Dedifferentiated amniotic fluid mesenchymal stem cell (primary cell): ENCODE data around the gene MPZ.
"Not testable (repeated sequence)": the region's sequence is repeated elsewhere in the genome, so short reads cannot be mapped to it uniquely, and the experiment has no call there.

Experiments
- DNase-seq: peaks from one replicate; pipeline ENCODE4 v3.0.0-alpha.2; 2016; ENCODE audit errors: extremely low spot score

Gene MPZ

GRCh38 chr1:161300478-161300877 lies 9.3 kb downstream of the MPZ start:
- DNase-seq: no peak

DNA sequence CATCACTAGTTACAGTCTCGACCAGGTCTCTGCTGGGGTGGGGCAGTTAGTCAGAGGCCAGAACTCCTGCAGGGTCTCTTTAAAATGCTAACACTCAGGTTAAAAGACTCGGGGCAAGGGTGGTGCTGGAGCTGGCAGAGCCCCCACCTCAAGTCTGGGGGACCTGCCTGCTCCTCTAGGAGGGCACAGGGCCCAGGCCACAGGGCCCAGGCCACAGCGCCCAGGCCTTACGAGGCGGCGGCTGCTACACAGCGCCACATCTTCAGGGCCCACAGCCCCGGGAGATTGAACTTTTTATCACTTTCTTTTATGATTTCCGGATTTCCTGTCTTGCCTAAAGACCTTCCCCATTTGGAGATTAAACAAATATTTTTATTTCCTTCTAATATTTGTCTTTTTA lies 10.4 kb downstream of the MPZ start:
- DNase-seq: no peak

- no peak for DNase-seq
Measured at GRCh38 chr1:161298116-161298515, 11.7 kb downstream of the MPZ start.

DNA sequence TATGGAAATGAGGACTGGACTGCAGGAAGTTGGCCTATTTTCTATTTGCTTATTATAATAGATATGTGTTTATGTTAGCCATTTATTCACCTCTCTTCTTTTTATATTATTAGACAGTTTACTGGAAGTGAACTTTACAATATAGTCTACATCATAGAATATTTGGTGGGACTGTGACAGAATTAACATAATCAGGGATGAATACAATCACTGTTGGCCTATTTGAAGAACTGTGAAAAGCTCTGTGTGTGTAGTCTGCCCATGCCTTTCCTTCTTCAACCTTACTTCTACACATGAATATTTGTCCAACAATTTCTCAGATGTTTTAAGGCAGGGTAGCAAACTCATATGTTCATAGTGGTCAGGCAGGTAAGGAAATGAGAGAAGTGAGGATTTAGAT lies 12.4 kb downstream of the MPZ start:
- no peak for DNase-seq

DNA sequence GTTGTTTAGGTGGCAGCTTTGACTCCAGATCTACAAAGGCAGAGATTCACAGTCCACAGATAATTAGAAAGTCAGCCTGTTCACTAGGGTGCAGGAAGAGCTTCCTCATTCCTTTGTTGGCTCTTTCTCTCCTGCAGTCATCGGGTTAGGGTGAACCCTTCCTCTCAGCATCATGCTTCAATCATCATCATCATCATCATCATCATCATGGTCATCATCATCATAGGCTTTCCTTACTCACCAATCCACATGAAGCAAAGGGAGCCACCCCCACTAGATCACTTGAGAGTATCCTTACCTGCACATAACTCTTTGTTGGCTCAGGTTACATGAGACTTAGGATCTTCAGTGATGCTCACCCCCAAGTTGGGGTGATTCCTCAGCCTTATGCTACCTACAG lies 19.0 kb downstream of the MPZ start:
- DNase-seq: no peak

DNA sequence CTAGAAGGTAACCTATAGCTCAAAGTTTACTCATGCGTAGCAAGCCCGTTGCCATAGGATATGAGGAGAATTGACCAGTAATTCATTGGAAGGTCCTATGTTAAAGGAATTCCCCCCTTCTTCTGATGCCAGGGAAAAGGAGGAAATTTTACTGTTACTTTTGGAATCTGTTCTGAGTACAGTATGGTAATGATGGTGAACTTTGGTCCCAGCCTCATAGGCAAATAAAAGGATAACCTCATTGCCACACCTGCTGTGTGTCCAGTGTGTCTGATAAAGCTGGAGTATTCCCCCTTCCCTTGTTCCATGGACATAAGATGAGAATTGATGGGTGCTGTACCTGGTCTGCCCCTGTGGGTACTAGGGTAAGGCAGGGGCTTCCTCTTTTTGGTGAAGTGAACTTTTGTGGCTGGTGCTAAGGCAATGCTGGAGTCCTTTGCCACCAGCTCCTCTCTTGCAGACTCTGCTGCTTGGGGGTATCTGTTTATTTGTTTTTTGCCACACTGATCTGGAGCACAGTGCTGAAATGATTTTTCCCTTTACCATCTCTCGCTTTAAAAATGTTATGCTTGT lies 22.2 kb downstream of the MPZ start:
- DNase-seq: no peak

DNA sequence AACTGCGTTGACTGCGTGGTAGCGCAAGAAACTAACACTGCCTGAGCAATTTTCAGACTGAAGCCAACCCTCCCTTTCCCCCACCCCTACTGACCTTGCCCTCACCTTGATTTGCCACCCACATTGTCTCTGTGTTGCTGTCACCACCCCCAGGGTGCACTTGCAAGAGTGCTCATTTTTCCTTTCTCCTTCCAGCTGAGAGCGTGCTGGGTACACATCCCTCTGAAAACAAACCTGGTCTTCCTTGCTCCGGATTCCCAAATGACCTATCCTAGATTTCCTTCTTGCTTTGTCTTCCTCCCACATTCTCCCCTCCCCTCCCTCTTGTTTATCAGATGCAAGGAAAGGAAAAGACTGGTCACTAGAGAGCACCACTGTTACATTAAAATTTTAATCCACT lies 24.2 kb downstream of the MPZ start:
- DNase-seq: no peak

DNA sequence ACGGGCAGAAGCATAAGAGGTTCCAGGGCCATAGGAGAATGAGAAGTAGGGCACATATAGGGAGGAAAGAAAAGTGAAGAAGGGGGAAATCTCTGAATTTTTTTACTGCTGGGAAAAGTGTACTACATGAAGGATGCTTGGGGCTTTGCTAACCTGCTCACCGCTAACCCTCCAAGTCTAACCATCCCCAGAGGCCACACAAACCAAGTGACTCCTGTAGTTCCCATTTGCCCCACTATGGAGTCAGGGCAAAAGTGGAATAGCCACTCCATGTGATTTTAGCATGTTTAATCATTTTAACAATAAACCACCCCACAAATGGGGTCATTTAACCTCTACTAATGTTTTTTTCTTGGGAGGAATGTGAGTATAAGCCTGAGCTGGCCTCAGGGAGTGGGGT lies 24.7 kb downstream of the MPZ start:
- DNase-seq: no peak

DNA sequence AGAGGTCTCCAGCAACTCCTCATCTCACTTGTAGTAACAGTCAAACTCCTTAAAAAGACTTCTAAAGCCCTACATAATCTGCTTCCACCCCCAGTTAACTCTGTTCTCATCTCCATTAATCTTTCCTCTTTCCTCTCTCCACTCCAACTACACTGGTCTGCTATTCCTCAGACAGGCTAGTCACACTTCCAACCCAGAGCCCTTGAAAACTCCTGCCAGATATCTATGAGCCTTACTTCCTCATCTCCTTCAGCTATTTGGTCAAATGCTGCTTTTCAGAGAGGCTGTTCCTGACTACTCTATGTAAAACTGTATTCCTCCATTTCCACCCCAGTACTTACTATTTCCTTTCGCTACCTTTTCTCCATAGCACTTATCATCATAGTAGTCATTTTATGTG lies 26.8 kb downstream of the MPZ start:
- DNase-seq: no peak

DNA sequence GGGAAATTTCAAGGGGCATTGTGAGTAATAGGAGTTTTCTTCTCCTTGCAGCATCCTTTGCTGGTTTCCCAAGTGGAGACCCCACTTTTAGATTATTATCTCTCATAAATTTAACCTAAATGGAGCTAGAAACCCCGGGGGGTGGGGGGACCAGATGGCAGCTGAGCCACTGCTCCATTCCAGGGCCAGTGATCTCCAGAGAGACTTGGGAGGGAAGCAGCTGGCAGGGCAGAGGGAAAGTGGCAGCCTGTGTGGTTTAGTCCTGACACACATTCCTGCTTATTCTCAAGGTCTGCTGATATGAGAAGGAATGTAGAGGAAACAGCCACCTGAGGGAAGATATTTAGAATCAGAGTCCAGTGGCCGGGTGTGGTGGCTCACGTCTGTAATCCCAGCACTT lies 34.9 kb downstream of the MPZ start:
- no peak for DNase-seq

- no peak for DNase-seq
Measured at GRCh38 chr1:161273402-161273801, 36.4 kb downstream of the MPZ start.

- DNase-seq: no peak
Measured at GRCh38 chr1:161267321-161267720, 42.4 kb downstream of the MPZ start.

DNA sequence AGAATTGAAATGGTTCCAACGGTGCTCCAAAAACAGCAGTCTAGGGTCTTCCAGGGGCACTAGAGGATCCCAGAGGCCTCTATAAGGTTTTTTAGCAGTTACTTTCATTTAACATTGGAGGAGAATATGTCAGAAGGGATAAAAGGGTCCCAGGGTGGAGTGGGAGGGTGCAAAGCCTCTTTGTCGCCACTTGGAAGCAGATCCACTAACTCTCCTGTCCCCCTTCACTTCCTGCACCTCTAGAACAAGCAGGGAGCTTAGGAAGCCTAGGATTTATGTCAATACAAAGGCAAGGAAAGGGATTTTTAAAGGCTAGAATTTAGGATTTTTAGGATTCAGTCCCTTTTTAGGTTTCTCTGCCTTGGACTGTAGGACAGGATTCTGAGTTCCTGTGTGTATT lies 42.9 kb downstream of the MPZ start:
- DNase-seq: no peak

GRCh38 chr1:161266202-161266601 lies 43.6 kb downstream of the MPZ start:
- no peak for DNase-seq

DNA sequence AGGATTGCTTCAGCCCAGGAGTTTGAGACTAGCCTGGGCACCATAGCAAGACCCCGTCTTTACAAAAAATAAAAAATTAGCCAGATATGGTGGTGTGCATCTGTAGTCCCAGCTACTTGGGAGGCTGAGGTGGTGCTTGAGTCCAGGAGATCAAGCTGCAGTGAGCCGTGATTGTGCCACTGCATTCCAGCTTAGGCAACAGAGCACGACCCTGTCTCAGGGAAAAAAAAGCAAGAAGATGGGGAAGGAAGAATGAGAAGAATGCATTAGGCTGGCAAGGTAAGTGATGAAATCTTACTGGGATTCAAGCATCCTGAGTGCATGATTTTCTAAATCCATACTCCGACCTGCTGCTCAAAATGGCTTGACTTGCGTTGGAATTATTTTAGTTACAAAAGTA lies 44.5 kb downstream of the MPZ start:
- no peak for DNase-seq

DNA sequence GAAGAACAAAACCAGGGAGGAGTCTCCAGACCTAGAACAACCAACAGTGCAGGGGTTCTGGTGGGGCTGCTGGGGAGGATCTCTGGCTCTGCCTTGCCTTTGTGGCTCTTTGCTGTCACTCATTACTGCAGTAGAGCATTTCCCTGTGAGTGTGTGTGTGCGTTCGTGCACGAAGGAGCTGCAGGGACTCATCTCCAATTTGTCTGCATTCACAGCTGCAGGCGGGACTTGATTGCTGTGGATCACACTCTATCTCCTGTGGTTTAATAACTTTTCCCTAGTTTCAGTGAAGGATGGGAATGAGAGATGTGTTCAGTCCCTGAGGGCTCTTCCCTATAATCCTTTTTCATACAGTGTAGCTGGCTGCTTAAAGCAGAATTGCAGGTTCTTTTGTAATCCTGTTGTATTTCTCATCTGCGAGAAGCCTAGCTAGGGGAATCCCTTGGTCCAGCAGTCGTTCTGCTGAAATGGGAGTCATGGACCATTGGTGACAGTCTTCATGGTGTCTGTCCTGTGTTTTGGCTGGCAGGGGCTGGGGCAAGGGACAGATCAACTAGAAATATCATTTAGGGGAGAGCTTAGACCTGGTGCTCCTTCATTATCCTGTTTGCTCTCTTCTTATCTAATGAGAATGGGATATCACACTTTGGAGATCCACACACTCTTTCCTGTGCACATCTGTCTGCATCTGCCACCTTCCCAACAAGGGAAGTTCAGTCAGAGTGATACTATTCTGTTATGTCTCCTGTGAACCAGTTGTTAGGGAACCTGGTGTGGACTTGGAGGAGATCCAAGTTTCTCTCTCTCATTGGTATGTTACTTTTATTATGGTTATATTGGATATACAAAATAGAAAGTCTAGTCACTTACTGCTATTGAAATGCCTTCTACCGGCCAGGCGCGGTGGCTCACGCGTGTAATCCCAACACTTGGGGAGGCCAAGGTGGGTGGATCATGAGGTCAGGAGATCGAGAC lies 48.2 kb downstream of the MPZ start:
- no peak for DNase-seq

- no peak for DNase-seq
Measured at GRCh38 chr1:161260376-161261260, 49.1 kb downstream of the MPZ start.

DNA sequence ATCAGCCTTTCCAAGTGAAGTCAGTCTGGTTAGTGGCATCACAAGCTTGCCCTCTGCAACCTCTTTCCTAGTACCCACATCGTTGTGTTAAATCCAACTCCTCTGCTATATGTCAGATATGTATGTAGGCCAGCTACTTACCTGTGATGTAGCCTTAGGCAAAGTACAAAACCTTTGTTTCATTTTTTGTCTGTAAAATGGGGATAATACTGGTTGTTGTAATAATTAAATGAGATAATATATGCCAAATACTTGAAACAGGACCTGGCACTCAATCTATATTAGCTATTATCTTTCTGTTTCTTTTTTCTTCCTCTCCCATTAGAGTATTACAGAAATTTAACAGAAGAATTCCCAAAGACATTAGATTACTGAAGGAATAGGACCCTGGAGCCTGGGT lies 50.0 kb downstream of the MPZ start:
- no peak for DNase-seq

GRCh38 chr1:161259345-161259702 lies 50.4 kb downstream of the MPZ start:
- DNase-seq: no peak

DNA sequence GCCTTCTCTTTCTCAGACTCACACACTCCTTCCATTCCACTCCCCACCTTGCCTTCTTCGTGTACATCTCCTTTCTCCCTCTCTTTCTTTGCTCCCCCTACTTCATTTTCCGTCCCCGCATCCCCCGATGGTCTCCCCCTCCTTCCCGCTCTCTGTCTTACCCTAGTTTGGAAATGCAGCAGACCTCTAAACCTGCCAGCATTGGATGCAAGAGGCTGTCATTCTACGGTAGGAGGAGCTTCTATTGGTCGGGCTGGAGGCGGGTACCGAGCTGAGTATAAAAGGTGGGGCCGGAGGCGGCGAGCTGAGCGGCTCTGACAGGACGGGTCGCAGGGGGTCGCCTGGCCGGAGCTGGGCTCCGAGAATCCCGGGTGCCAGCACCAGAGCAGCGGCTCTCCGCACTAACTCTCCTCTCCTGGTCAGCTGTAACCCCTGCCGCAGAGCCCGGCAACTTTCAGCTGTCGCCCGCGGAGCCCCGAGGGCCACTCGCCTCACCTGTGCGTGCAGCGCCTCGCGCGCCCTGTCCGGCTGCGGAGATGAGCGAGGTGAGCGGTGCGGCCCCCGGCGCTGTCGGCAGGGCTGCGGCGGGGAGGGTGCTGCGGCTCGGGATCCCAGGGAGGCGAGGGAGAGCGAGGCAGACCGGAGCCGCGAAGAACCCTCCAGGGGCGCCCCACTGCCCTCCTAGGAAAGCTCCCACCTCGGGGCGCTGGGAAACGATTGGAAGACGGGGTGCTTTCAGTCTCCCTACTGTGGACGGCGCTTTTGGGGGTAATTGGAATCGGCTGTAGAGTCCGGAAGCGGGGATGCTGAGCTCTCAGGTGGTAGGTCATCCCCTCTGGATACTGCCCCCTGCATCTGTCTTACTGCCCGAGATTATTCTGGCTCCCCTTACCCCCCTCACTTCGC lies 51.1 kb downstream of the MPZ start, which contains the start of gene PCP4L1:
Gene PCP4L1, plus strand, starts transcription at position 307 of the 906 bp plus-strand sequence. Its CDS starts 230 bp downstream, at position 537.
- DNase-seq: no peak

DNA sequence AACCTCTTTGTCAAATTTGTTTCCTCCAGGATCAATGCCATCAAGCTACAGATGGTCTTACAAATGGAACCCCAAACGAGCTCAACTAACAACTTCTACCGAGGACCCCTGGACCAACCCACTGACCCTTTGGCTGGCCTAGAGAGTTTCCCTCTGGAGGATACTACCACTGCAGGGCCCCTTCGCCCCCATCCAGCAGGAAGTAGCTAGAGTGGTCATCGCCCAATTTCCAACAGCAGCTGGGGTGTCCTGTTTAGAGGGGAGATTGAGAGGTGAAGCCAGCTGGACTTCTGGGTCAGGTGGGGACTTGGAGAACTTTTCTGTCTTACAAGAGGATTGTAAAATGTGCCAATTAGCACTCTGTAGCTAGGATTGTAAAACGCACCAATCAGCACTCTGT lies 52.7 kb downstream of the MPZ start:
- DNase-seq: not testable (repeated sequence)
